Measurements from ENCODE around the gene PLXNA2. TPM values are rescaled to one million over a fixed set of nuclear protein-coding genes. Genes with fewer than 3 reads are reported as not detected.

Gene PLXNA2
- total and polyA plus RNA-seq, 7 donors: 4.4 to 33.6 (median 20.8) TPM

GRCh38 chr1:208068407-208068806 is 175.8 kb downstream of the PLXNA2 start:
- H3K27ac ChIP-seq: no peak overlapping the region

DNA sequence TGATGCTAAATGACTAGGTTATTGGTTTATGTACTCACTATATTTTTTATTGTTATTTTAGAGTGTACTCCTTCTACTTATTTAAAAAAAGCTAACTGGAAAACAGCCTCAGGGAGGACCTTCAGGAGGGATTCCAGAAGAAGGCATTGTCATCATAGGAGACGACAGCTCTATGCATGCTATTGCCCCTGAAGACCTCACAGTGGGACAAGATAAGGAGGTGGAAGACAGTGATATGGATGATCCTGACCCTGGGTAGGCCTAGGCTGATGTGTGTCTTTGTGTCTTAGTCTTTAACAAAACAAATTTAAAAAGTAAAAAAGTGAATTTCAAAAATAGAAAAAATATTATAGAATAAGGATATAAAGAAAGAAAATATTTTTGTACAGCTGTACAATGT is 177.6 kb downstream of the PLXNA2 start:
- DNase-seq (no peak), ATAC-seq (no peak)
- TF ChIP-seq CTCF (IDR thresholded peaks at IDR 0.05): no peak
- intact Hi-C loops (cut with DNase I): no loop called here
- no peak overlapping the region for H3K27ac ChIP-seq
- H3K4me1 ChIP-seq: peaks cover 6% of the 10 kb centered on the region
- H3K4me3 ChIP-seq: no peak overlapping the region
- no peaks in the 10 kb centered on the region for H3K9me3 ChIP-seq
- WGBS, 3 donors: 86 to 94% (median 88%) methylated on average over 1 of the region's 1 CpG
- H3K27me3 ChIP-seq (ENCODE audit: insufficient read depth in 3 of 3, low read length in 2 of 3): no peaks in the 10 kb centered on the region
- peaks cover 2 to 53% of the 10 kb centered on the region in 2 donors for H3K36me3 ChIP-seq (ENCODE audit: insufficient read depth in 1 of 2, low read depth in 1 of 2)

More at GRCh38 chr1:208068407-208068806, 175.8 kb downstream of the PLXNA2 start:
- no peak overlapping the region for H3K4me3 ChIP-seq
- intact Hi-C loops (cut with DNase I): no loop called here
- H3K36me3 ChIP-seq (ENCODE audit: insufficient read depth in 1 of 2, low read depth in 1 of 2): peaks cover 2 to 62% of the 10 kb centered on the region in 2 donors
- 82 to 84% (median 83%) methylated on average over 7 of the region's 7 CpGs for WGBS, 3 donors
- H3K9me3 ChIP-seq: no peaks in the 10 kb centered on the region
- DNase-seq (no peak), ATAC-seq (no peak)
- H3K27me3 ChIP-seq (ENCODE audit: insufficient read depth in 3 of 3, low read length in 2 of 3): no peaks in the 10 kb centered on the region
- H3K4me1 ChIP-seq: no peaks in the 10 kb centered on the region
- no peak for TF ChIP-seq CTCF (IDR thresholded peaks at IDR 0.05)

DNA sequence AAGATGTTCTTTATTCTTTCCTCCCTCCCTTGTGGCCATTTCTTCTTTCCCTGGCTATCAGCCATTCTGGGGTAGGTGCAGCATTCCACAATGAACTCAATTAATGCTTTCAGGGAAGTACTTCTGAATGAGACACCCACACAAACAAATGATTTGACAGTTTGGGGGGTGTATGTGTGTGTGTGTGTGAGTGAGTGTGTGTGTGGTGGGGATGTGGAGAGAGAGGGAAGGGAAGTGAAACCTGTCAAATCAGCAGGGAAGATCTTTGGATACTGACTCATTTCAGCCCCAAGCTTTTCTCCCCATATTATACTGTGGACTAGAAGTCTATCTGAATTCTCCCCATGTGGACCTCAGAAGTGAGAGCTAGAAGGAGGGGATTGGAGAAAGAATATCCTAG is 178.3 kb downstream of the PLXNA2 start:
- Histone ChIP-seq H3K9me3 (no peaks in the 10 kb centered on the region), H3K27me3 (ENCODE audit: insufficient read depth in 3 of 3, low read length in 2 of 3) (no peaks in the 10 kb centered on the region), H3K4me3 (no peak overlapping the region), H3K36me3 (ENCODE audit: insufficient read depth in 1 of 2, low read depth in 1 of 2) (peaks cover 2 to 48% of the 10 kb centered on the region in 2 donors), H3K4me1 (peaks cover 6% of the 10 kb centered on the region), H3K27ac (no peak overlapping the region)
- TF ChIP-seq CTCF (IDR thresholded peaks at IDR 0.05): no peak
- ATAC-seq (peak in 2 of 4 donors; percentile 14 to 55), DNase-seq (no peak)
- intact Hi-C loops (cut with DNase I): no loop called here

- no peak for DNase-seq
- Histone ChIP-seq H3K27ac (no peak overlapping the region), H3K36me3 (ENCODE audit: insufficient read depth in 1 of 2, low read depth in 1 of 2) (peaks cover 0 to 44% of the 10 kb centered on the region in 2 donors)
Observed at GRCh38 chr1:208061632-208062031, 182.6 kb downstream of the PLXNA2 start.

More at GRCh38 chr1:208061632-208062031, 182.6 kb downstream of the PLXNA2 start:
- H3K4me3 ChIP-seq: no peak overlapping the region
- WGBS, 3 donors: 67 to 87% (median 74%) methylated on average over 3 of the region's 3 CpGs
- intact Hi-C loops (cut with DNase I): no loop called here
- no peak for TF ChIP-seq CTCF (IDR thresholded peaks at IDR 0.05)
- H3K27me3 ChIP-seq (ENCODE audit: insufficient read depth in 3 of 3, low read length in 2 of 3): no peaks in the 10 kb centered on the region
- H3K4me1 ChIP-seq: peaks cover 6% of the 10 kb centered on the region
- H3K9me3 ChIP-seq: no peaks in the 10 kb centered on the region
- no peak for ATAC-seq

Data from psoas muscle (tissue), 8 donors.